OCI-LY7 (cell line): Measurements from ENCODE around the gene GRB10. TPM values are rescaled to one million over a fixed set of nuclear protein-coding genes. Genes with fewer than 3 reads are reported as not detected.

Source experiments
- BruUV-seq: library from RNA; stranded (reverse); fragments of 400-500 nt; replicated peaks from 2 replicates; lab custom pipeline; 2021; lab: Mats Ljungman, UMichigan
- CTCF ChIA-PET: fragments of 300-600 bp; sonication (Branson Sonifier 250); formaldehyde crosslinking; loops from one replicate; lab custom pipeline; 2022; ENCODE audit warnings: antibody characterized with exemption; ENCODE audit not compliant: unreplicated experiment; lab: Charles Lee
- POLR2A ChIA-PET: fragments of 300-600 bp; sonication (Branson Sonifier 250); formaldehyde crosslinking; loops from one replicate; lab custom pipeline; 2022; ENCODE audit warnings: antibody characterized with exemption; lab: Charles Lee
- DNase-seq: peaks from one replicate; pipeline ENCODE4 v3.0.0-alpha.2; 2015; ENCODE audit warnings: low spot score
- H2AFZ ChIP-seq: fragments of 200-600 bp; sonication (generic), shearing (Covaris generic); 2 replicates; pipeline ENCODE4 v1.6.1; 2014; ENCODE audit warnings: mild to moderate bottlenecking, antibody characterized with exemption, low read length, moderate library complexity
- H3K27ac ChIP-seq: fragments of 200-600 bp; sonication (generic); 2 replicates; pipeline ENCODE4 v1.5.1; 2014; ENCODE audit warnings: mixed run types, low read depth, mild to moderate bottlenecking, moderate library complexity, low read length, inconsistent platforms; ENCODE audit not compliant: poor library complexity, severe bottlenecking
- H3K36me3 ChIP-seq: fragments of 200-600 bp; sonication (generic); 2 replicates; pipeline ENCODE4 v1.6.1; 2014; ENCODE audit warnings: mild to moderate bottlenecking, antibody characterized with exemption, low read length, moderate library complexity, mixed read lengths; ENCODE audit not compliant: insufficient read depth
- H3K4me1 ChIP-seq: fragments of 200-600 bp; sonication (generic); 2 replicates; pipeline ENCODE4 v1.5.1; 2014; ENCODE audit warnings: mild to moderate bottlenecking, low read length; ENCODE audit not compliant: insufficient read depth, poor library complexity, severe bottlenecking
- H3K4me2 ChIP-seq: fragments of 200-600 bp; sonication (generic); 2 replicates; pipeline ENCODE4 v1.6.1; 2014; ENCODE audit warnings: mild to moderate bottlenecking, low read length
- H3K4me3 ChIP-seq: fragments of 200-600 bp; sonication (generic); 2 replicates; pipeline ENCODE4 v1.5.1; 2014; ENCODE audit warnings: mild to moderate bottlenecking, low read depth, low read length; ENCODE audit not compliant: poor library complexity, severe bottlenecking
- H3K79me2 ChIP-seq: fragments of 200-600 bp; sonication (generic); 2 replicates; pipeline ENCODE4 v1.6.1; 2016; ENCODE audit warnings: low read depth, mild to moderate bottlenecking, low read length, moderate library complexity, mixed read lengths; ENCODE audit not compliant: insufficient read depth
- H3K9me2 ChIP-seq: fragments of 200-600 bp; sonication (generic); 2 replicates; pipeline ENCODE4 v1.6.1; 2016; ENCODE audit warnings: mild to moderate bottlenecking, low read length, mixed read lengths; ENCODE audit not compliant: insufficient read depth
- H3K9me3 ChIP-seq: fragments of 200-600 bp; sonication (generic); 2 replicates; pipeline ENCODE4 v1.6.1; 2014; ENCODE audit warnings: mild to moderate bottlenecking, mixed run types, low read length, mixed read lengths
- H4K20me1 ChIP-seq: fragments of 200-600 bp; sonication (generic); 2 replicates; pipeline ENCODE4 v1.6.1; 2014; ENCODE audit warnings: mild to moderate bottlenecking, antibody characterized with exemption, low read length, moderate library complexity, mixed read lengths; ENCODE audit not compliant: insufficient read depth
- CTCF ChIP-seq: fragments of 200-600 bp; sonication (generic); conservative IDR thresholded peaks from 2 replicates; pipeline ENCODE4 v1.5.1; 2014; ENCODE audit warnings: mild to moderate bottlenecking, antibody characterized with exemption, low read length, moderate library complexity, mixed read lengths
- EZH2phosphoT487 ChIP-seq: fragments of 200-600 bp; sonication (generic); IDR thresholded peaks from 2 replicates; pipeline ENCODE4 v1.6.1; 2018; ENCODE audit warnings: low read depth, borderline replicate concordance, mild to moderate bottlenecking, mixed run types, antibody characterized with exemption, low read length, moderate library complexity, mixed read lengths
- intact Hi-C: fragments of 100-400 bp; cut with micrococcal nuclease; formaldehyde crosslinking; loops from one replicate; pipeline ENCODE4 v1.10.0; 2022; ENCODE audit not compliant: unreplicated experiment
- total RNA-seq, 2 experiments: library from RNA; depleted of rRNA in 1 of 2; stranded (reverse); fragments of >200 nt in 1 of 2; shearing (Covaris generic) in 1 of 2; gene quantifications; 2 replicates each; pipeline ENCODE4 v1.2.3, GENCODE V29; 2014 to 2022

GRB10 gene
- total RNA-seq, 2 experiments from 2014 or later, result not detected

DNA sequence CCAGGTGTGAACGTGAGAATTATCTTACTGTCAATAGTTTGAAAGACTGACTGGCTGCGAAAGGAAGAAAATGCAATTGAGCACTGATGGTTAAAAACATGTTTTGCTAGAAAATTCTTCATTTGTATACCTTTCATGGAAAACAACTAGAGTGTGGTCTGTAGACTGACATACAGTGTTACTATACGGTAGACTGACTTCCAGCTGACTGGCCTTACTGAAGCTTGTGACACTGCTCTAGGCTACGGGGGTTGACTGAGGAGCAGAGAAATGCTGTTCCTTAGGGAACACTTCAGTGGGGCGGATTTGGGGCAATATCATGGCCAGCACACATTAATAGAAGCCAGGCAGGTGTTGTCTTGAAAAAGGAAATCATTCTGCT lies 191.6 kb downstream of the GRB10 start:
- H3K27ac ChIP-seq, result no peak overlapping the region
- H3K9me3 ChIP-seq, result no peaks in the 10 kb centered on the region
- TF ChIP-seq CTCF (no peak), EZH2phosphoT487 (no peak)
- H3K36me3 ChIP-seq, result no peaks in the 10 kb centered on the region
- ChIA-PET CTCF (no interaction called here), POLR2A (no interaction called here)
- no peaks in the 10 kb centered on the region for H3K4me1 ChIP-seq
- BruUV-seq, result no TSS peak
- no peak overlapping the region for H3K4me3 ChIP-seq
- no peaks in the 10 kb centered on the region for H4K20me1 ChIP-seq
- intact Hi-C loops, result no loop called here
- no peak overlapping the region for H3K4me2 ChIP-seq
- no peak overlapping the region for H2AFZ ChIP-seq
- H3K9me2 ChIP-seq, result no peaks in the 10 kb centered on the region
- no peaks in the 10 kb centered on the region for H3K79me2 ChIP-seq
- no peak for DNase-seq

GRCh38 chr7:50590535-50590934 lies 192.2 kb downstream of the GRB10 start:
- H3K9me3 ChIP-seq, result no peaks in the 10 kb centered on the region
- ChIA-PET CTCF (no interaction called here), POLR2A (interaction anchor here (0.6 kb wide), 1 partner anchor 552 kb away, joined by 3 read pairs; no protein-coding TSS in a partner anchor)
- H3K4me3 ChIP-seq, result no peak overlapping the region
- no TSS peak for BruUV-seq
- H3K4me1 ChIP-seq, result no peaks in the 10 kb centered on the region
- no peaks in the 10 kb centered on the region for H3K36me3 ChIP-seq
- no peak for DNase-seq
- TF ChIP-seq EZH2phosphoT487 (no peak), CTCF (no peak)
- H3K9me2 ChIP-seq, result no peaks in the 10 kb centered on the region
- H3K27ac ChIP-seq, result no peak overlapping the region
- H3K79me2 ChIP-seq, result no peaks in the 10 kb centered on the region
- no peak overlapping the region for H2AFZ ChIP-seq
- intact Hi-C loops, result no loop called here
- H4K20me1 ChIP-seq, result no peaks in the 10 kb centered on the region
- no peak overlapping the region for H3K4me2 ChIP-seq

GRCh38 chr7:50589364-50589763 lies 193.3 kb downstream of the GRB10 start:
- H3K9me2 ChIP-seq, result no peaks in the 10 kb centered on the region
- TF ChIP-seq CTCF, result no peak
- TF ChIP-seq EZH2phosphoT487, result no peak
- no peak overlapping the region for H3K27ac ChIP-seq
- no peaks in the 10 kb centered on the region for H3K36me3 ChIP-seq
- no TSS peak for BruUV-seq
- intact Hi-C loops, result no loop called here
- H3K9me3 ChIP-seq, result no peaks in the 10 kb centered on the region
- no peak overlapping the region for H3K4me3 ChIP-seq
- H3K79me2 ChIP-seq, result no peaks in the 10 kb centered on the region
- no peak overlapping the region for H2AFZ ChIP-seq
- no peaks in the 10 kb centered on the region for H4K20me1 ChIP-seq
- no peak for DNase-seq
- H3K4me2 ChIP-seq, result no peak overlapping the region
- ChIA-PET CTCF (no interaction called here), POLR2A (interaction anchor here (0.7 kb wide), 1 partner anchor 480 kb away, joined by 3 read pairs; no protein-coding TSS in a partner anchor)
- H3K4me1 ChIP-seq, result no peaks in the 10 kb centered on the region
